Urinary bladder (tissue), 4 donors: ENCODE data around the gene TAB2. TPM values are rescaled to one million over a fixed set of nuclear protein-coding genes. Genes with fewer than 3 reads are reported as not detected.
A peak's percentile ranks its signal among the peaks of the same experiment; 100 is the strongest.

Experiments used
- DNase-seq: peaks from one replicate; pipeline ENCODE4 v3.0.0-alpha.2; 2015; ENCODE audit errors: extremely low spot score
- H3K27ac ChIP-seq: one replicate; pipeline ENCODE4 v1.5.1; 2013; ENCODE audit warnings: low read depth, mild to moderate bottlenecking, moderate library complexity
- H3K36me3 ChIP-seq: one replicate; pipeline ENCODE4 v1.6.1; 2013; ENCODE audit warnings: mild to moderate bottlenecking, moderate library complexity; ENCODE audit not compliant: insufficient read depth
- H3K4me1 ChIP-seq: one replicate; pipeline ENCODE4 v1.6.1; 2013; ENCODE audit warnings: mild to moderate bottlenecking, moderate library complexity; ENCODE audit not compliant: insufficient read depth
- H3K4me3 ChIP-seq: one replicate; pipeline ENCODE4 v1.5.1; 2013; ENCODE audit warnings: low read depth, low read length
- WGBS: extraction: QIAGEN DNeasy Blood & Tissue Kit; methylation state at CpG from one replicate; pipeline ENCODE4 v1.1.7; 2013; 5-methylcytosine and 5-hydroxymethylcytosine counted together
- polyA plus RNA-seq: library from polyadenylated mRNA; stranded (reverse); fragments of 200-250 nt; gene quantifications from one replicate; pipeline ENCODE4 v1.2.3, GENCODE V29; 2013
- total RNA-seq: library from RNA; depleted of rRNA; stranded (reverse); fragments of >200 nt; gene quantifications from one replicate; pipeline ENCODE4 v1.2.3, GENCODE V29; 2014
- donor health status: healthy with polysubstance abuse.
- donor health status: healthy.

Gene TAB2
- 78.3 TPM for total RNA-seq
- 42.2 TPM for polyA plus RNA-seq

- Histone ChIP-seq H3K36me3 (no peaks in the 10 kb centered on the region), H3K27ac (peak within 1 kb of the TSS; percentile 99), H3K4me3 (peak within 1 kb of the TSS; percentile 98), H3K4me1 (no peaks in the 10 kb centered on the region)
- DNase-seq = no peak
- under 1% methylated on average over 73 of the region's 92 CpGs for WGBS
Observed at GRCh38 chr6:149317644-149318571, at the start of gene TAB2. Gene TAB2, plus strand, starts transcription at chr6:149317712. Its CDS starts 52,286 bp downstream, at chr6:149369998.

DNA sequence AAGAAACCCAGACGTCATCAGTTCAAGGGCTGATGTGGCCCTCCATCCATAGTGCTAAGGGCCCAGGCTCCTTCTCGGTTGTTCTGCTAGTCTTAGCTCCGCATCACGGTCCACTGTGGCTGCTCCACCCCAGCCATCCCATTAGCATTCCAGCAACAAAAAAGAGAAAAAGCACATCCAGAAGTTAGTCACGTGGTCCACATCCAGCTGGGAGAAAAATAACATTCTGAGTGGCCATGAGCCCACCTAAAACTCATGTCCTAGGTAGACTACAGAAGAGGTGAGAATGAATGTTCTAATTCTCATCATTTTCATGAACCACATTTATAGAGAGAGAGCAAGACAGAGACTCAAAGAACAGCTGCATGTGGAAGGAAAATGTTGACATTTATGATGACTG lies 49.4 kb upstream of the TAB2 start:
- H3K36me3 ChIP-seq = no peaks in the 10 kb centered on the region
- H3K4me1 ChIP-seq = no peaks in the 10 kb centered on the region
- no peak overlapping the region for H3K4me3 ChIP-seq
- no peak for DNase-seq
- H3K27ac ChIP-seq = no peak overlapping the region
- WGBS = 85% methylated on average over 5 of the region's 5 CpGs

- Histone ChIP-seq H3K27ac (no peak overlapping the region), H3K4me1 (no peaks in the 10 kb centered on the region), H3K4me3 (no peak overlapping the region), H3K36me3 (no peaks in the 10 kb centered on the region)
- no peak for DNase-seq
- 12% methylated on average over 1 of the region's 1 CpG for WGBS
Observed at GRCh38 chr6:149268768-149269167, 48.7 kb upstream of the TAB2 start.

GRCh38 chr6:149270616-149271015 lies 46.9 kb upstream of the TAB2 start:
- no peaks in the 10 kb centered on the region for H3K4me1 ChIP-seq
- 94% methylated on average over 4 of the region's 4 CpGs for WGBS
- H3K27ac ChIP-seq = no peak overlapping the region
- H3K4me3 ChIP-seq = no peak overlapping the region
- H3K36me3 ChIP-seq = no peaks in the 10 kb centered on the region
- DNase-seq = no peak

DNA sequence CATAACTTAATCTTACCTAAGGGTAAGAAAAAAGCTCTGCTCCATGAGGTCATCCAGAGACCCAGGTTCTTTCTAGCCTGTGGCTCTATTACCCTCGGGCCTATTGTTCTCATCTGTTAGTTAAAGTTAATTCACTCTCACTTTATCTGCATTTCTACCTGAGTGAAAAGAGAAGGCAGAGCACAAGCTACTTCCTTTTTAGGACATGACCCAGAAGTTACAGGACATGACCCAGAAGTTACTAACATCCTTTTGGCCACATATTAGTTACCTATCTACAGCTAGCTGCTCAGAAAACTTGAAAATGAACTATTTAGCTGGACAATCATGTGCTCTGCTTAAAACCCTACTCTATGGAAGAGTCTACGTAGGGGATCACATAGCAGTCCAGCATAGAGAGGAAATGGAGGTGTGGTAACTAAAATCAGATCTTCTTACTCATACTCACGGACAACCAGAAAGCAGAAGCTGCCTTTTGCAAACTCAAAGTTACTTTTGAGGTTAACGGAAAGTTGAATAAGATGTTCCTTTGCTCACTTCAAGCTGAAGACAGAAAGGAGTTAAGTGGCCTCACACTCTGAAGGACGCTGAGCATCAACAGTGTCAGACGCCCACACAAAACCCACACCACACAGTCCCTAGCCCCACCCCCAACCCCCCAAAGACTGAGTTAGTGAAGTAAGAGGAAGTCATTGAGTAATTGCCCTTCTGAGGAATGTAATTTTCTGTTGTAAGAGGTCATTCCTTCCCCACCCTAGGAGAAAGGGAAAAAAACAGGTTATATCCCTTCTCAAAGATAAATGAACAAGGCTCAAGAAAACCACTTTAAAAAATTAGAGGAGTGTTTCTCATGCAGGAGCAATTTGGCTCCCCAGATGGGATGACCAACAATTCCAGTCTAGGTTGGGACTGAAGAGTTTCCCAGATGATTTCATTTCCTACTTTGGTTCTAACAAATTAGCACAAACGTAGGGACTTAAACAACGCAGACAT lies 45.9 kb upstream of the TAB2 start:
- H3K4me3 ChIP-seq = no peak overlapping the region
- no peak for DNase-seq
- H3K36me3 ChIP-seq = no peaks in the 10 kb centered on the region
- 84% methylated on average over 8 of the region's 8 CpGs for WGBS
- H3K27ac ChIP-seq = no peak overlapping the region
- H3K4me1 ChIP-seq = no peaks in the 10 kb centered on the region

DNA sequence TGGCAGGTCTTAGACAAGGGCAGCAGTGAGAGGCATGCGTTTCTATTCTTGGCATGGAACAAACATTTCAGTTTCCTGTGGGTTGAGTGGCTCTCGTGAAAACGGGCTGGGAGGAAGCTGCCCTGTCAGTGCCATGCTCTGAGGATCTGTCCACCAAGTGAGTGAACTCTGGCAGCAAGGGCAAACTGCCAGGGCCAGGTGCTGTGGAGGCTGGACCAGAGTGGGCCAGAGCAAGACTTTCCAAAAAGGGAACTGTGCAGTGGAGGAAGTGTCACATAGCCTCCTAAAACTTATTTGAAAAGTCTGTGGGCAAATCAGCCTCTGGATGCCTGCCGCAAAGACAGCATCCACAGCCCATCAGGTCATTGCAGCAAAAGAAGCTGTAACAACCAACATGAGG lies 44.2 kb upstream of the TAB2 start:
- no peaks in the 10 kb centered on the region for H3K4me1 ChIP-seq
- H3K27ac ChIP-seq = no peak overlapping the region
- WGBS = 66% methylated on average over 4 of the region's 4 CpGs
- H3K36me3 ChIP-seq = no peaks in the 10 kb centered on the region
- DNase-seq = no peak
- H3K4me3 ChIP-seq = no peak overlapping the region

GRCh38 chr6:149275621-149276020 lies 41.9 kb upstream of the TAB2 start:
- DNase-seq = no peak
- H3K27ac ChIP-seq = no peak overlapping the region
- no peaks in the 10 kb centered on the region for H3K36me3 ChIP-seq
- H3K4me1 ChIP-seq = no peaks in the 10 kb centered on the region
- 80% methylated on average over 3 of the region's 3 CpGs for WGBS
- H3K4me3 ChIP-seq = no peak overlapping the region

- no peak overlapping the region for H3K27ac ChIP-seq
- H3K36me3 ChIP-seq = no peaks in the 10 kb centered on the region
- no peak overlapping the region for H3K4me3 ChIP-seq
- no peak for DNase-seq
- no peaks in the 10 kb centered on the region for H3K4me1 ChIP-seq
Observed at GRCh38 chr6:149277621-149278020, 39.9 kb upstream of the TAB2 start.

DNA sequence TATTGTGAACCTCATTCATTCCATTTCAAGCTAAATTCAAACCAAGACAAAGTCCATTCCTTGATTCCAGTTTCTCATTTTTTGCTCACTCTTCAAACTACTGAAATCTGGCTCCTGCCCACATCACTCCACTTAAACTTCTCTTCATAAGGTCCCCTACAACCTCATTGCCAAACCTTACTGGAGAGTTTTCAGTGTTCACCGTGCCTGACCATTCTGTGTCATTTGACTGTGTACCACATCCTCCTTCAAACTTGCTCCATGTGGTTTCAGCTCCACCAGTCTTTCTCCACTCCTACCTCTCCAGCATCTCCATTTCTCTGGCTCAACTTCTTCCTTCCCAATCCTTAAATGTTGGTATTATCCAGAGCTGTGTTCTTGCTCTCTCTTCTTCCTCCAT lies 38.5 kb upstream of the TAB2 start:
- WGBS = 87% methylated on average over 1 of the region's 1 CpG
- Histone ChIP-seq H3K4me3 (no peak overlapping the region), H3K4me1 (no peaks in the 10 kb centered on the region), H3K36me3 (no peaks in the 10 kb centered on the region), H3K27ac (no peak overlapping the region)
- no peak for DNase-seq

- Histone ChIP-seq H3K36me3 (no peaks in the 10 kb centered on the region), H3K4me3 (no peak overlapping the region), H3K4me1 (no peaks in the 10 kb centered on the region), H3K27ac (no peak overlapping the region)
- DNase-seq = no peak
- WGBS = 70% methylated on average over 3 of the region's 3 CpGs
Observed at GRCh38 chr6:149284904-149285303, 32.6 kb upstream of the TAB2 start.

DNA sequence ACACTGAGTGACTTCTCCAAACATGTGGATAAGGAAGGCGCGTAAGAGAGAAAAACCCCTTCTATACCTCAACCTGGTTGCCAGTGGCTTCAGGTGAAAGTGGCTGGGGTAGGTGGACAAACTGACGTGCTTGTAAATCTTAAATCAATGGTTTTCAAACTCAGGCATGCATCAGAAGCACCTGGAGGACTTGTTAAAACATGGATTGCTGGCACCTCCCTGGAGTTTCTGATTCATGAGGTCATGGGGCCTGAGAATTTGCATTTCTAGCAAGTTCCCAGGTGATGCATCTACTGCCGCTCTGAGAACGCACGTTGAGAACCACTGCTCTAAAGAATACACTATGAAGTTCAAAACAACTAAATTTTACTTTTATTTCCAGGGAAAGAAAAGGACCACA lies 31.9 kb upstream of the TAB2 start:
- no peak for DNase-seq
- no peak overlapping the region for H3K4me3 ChIP-seq
- 93% methylated on average over 6 of the region's 6 CpGs for WGBS
- no peak overlapping the region for H3K27ac ChIP-seq
- no peaks in the 10 kb centered on the region for H3K4me1 ChIP-seq
- no peaks in the 10 kb centered on the region for H3K36me3 ChIP-seq

DNA sequence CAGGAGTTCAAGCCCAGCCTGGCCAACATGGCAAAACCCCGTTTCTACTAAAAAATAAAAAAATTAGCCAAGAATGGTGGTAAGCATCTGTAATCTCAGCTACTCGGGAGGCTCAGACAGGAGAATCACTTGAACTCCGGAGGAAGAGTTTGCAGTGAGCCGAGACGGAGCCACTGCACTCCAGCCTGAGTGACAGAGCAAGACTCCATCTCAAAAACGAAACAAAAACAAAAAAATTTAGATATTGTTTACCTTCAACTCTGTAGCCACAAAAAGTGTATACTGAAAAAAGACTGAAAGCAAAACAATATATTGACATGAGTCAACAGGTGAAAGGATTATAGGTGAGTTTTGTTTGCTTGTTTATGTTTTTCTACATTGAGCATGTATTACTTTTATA lies 30.6 kb upstream of the TAB2 start:
- H3K36me3 ChIP-seq = no peaks in the 10 kb centered on the region
- 76% methylated on average over 6 of the region's 6 CpGs for WGBS
- no peak overlapping the region for H3K27ac ChIP-seq
- H3K4me1 ChIP-seq = no peaks in the 10 kb centered on the region
- no peak for DNase-seq
- no peak overlapping the region for H3K4me3 ChIP-seq

- H3K4me3 ChIP-seq = no peak overlapping the region
- DNase-seq = no peak
- H3K27ac ChIP-seq = no peak overlapping the region
- WGBS = 82% methylated on average over 4 of the region's 4 CpGs
- H3K4me1 ChIP-seq = no peaks in the 10 kb centered on the region
- H3K36me3 ChIP-seq = no peaks in the 10 kb centered on the region
Observed at GRCh38 chr6:149289192-149289781, 28.2 kb upstream of the TAB2 start.
